ENCODE results near the gene FARSA.

GRCh38 chr19:12924621-12925310, 8.7 kb downstream of the FARSA start:
- TF ChIP-seq CTCF (IDR thresholded peaks at IDR 0.05) (no peak), POLR2A (IDR thresholded peaks at IDR 0.05; ENCODE audit: low read depth) (no peak), EP300 (IDR thresholded peaks at IDR 0.05) (no peak)
